Mucosa of rectum (tissue), 2 donors: ENCODE measurements around the gene CCDC87.
"Not testable (repeated sequence)": the region's sequence is repeated elsewhere in the genome, so short reads cannot be mapped to it uniquely, and the experiment has no call there.

ENCODE experiments used
- H3K27ac ChIP-seq, 2 donors: one replicate each; pipeline ENCODE4 v1.7.0; 2013; ENCODE audit warnings: inconsistent platforms in 2 of 2, low read depth in 2 of 2, low read length in 2 of 2
- H3K27me3 ChIP-seq, 2 donors: one replicate each; pipeline ENCODE4 v1.7.0; 2013; ENCODE audit warnings: low read length in 2 of 2; ENCODE audit not compliant: control insufficient read depth in 2 of 2, insufficient read depth in 2 of 2
- H3K36me3 ChIP-seq, 2 donors: one replicate each; pipeline ENCODE4 v1.7.0; 2013; ENCODE audit warnings: low read length in 2 of 2; ENCODE audit not compliant: control insufficient read depth in 2 of 2, insufficient read depth in 2 of 2
- H3K4me1 ChIP-seq, 2 donors: one replicate each; pipeline ENCODE4 v1.7.0; 2013; ENCODE audit warnings: low read length in 2 of 2, mild to moderate bottlenecking in 1 of 2; ENCODE audit not compliant: control insufficient read depth in 2 of 2, insufficient read depth in 2 of 2
- H3K4me3 ChIP-seq, 2 donors: one replicate each; pipeline ENCODE4 v1.7.0; 2013; ENCODE audit warnings: low read length in 2 of 2
- H3K9ac ChIP-seq, 2 donors: one replicate each; pipeline ENCODE4 v1.7.0; 2013; ENCODE audit warnings: low read length in 2 of 2, low read depth in 1 of 2, mild to moderate bottlenecking in 1 of 2
- H3K9me3 ChIP-seq, 2 donors: one replicate each; pipeline ENCODE4 v1.7.0; 2013; ENCODE audit warnings: low read length in 2 of 2; ENCODE audit not compliant: control insufficient read depth in 2 of 2
- donor health status: healthy.
- donor health status: Normal muscosa, but diverticular disease.

Gene CCDC87

DNA sequence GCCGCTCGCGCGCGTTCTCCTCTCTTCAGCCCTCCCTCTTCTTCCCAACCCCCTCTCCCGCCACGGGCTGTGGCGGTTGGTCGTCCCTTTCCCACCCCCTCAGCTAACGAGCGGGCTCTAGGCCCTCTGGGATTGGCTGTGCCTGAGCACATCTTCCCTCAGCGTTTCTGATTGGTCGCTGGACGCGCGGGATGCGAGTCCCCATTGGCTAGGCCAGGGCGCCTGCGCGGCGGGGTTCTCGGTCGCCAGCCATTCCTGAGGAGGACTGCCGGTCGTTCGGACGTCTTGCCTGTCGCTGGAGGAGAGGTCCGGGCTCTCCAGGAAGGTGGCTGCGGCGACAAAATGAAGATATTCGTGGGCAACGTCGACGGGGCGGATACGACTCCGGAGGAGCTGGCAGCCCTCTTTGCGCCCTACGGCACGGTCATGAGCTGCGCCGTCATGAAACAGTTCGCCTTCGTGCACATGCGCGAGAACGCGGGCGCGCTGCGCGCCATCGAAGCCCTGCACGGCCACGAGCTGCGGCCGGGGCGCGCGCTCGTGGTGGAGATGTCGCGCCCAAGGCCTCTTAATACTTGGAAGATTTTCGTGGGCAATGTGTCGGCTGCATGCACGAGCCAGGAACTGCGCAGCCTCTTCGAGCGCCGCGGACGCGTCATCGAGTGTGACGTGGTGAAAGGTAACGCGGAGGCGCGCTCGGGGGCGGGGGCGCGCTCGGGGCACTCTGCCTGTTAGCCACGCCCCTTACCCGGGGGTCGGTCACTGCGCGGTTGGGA is 23.7 kb upstream of the CCDC87 start, which contains the start of gene RBM14:
RBM14 (plus strand) TSS at position 252 of the 776 bp plus-strand sequence; CDS start at position 343, 91 bp downstream.
- Histone ChIP-seq H3K9me3 (no peaks in the 10 kb centered on the region), H3K27me3 (no peaks in the 10 kb centered on the region), H3K4me1 (peaks cover 19 to 21% of the 10 kb centered on the region in 2 donors), H3K36me3 (peaks cover 0 to 2% of the 10 kb centered on the region in 2 donors), H3K9ac (peak within 1 kb of the TSS; percentile 87 to 100), H3K27ac (peak within 1 kb of the TSS; percentile 98 to 99), H3K4me3 (peak within 1 kb of the TSS; percentile 84 to 98)

DNA sequence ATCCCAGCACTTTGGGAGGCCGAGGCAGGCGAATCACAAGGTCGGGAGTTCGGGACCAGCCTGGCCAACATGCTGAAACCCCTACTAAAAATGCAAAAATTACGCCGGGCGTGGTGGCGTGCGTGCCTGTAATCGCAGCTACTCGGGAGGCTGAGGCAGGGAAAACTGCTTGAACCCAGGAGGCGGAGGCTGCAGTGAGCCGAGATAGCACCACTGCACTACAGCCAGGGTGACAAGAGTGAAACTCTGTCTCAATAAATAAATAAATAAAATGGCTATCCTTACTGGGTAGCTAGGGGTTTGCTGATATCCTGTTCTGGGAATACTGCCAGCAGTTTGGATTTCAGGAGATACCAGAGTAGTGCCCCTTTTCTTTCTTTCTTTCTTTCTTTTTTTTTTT is 21.2 kb upstream of the CCDC87 start:
- H3K4me1 ChIP-seq: peaks cover 13 to 15% of the 10 kb centered on the region in 2 donors
- H3K27me3 ChIP-seq: no peaks in the 10 kb centered on the region
- H3K27ac ChIP-seq: no peak overlapping the region
- no peaks in the 10 kb centered on the region for H3K36me3 ChIP-seq
- H3K9ac ChIP-seq: no peak overlapping the region
- no peak overlapping the region for H3K4me3 ChIP-seq
- no peaks in the 10 kb centered on the region for H3K9me3 ChIP-seq

DNA sequence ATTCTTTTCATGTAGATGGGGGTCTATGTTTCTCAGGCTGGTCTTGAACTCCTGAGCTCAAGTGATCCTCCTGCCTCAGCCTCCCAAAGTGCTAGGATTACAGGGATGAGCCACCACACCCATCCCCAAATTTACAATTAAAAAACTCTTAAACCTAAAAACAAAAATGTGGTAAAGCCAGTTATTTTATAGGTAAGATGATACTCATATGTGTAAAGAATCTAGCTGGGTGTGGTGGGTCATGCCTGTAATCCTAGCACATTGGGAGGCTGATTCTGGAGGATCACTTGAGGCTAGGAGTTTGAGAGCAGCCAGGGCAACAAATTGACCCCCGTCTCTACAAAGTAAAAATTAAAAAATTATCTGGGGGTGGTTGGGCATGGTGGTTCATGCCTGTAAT is 19.6 kb upstream of the CCDC87 start:
- no peaks in the 10 kb centered on the region for H3K9me3 ChIP-seq
- no peak overlapping the region for H3K27ac ChIP-seq
- H3K4me3 ChIP-seq: no peak overlapping the region
- no peak overlapping the region for H3K9ac ChIP-seq
- H3K36me3 ChIP-seq: no peaks in the 10 kb centered on the region
- no peaks in the 10 kb centered on the region for H3K27me3 ChIP-seq
- H3K4me1 ChIP-seq: peaks cover 3 to 6% of the 10 kb centered on the region in 2 donors

DNA sequence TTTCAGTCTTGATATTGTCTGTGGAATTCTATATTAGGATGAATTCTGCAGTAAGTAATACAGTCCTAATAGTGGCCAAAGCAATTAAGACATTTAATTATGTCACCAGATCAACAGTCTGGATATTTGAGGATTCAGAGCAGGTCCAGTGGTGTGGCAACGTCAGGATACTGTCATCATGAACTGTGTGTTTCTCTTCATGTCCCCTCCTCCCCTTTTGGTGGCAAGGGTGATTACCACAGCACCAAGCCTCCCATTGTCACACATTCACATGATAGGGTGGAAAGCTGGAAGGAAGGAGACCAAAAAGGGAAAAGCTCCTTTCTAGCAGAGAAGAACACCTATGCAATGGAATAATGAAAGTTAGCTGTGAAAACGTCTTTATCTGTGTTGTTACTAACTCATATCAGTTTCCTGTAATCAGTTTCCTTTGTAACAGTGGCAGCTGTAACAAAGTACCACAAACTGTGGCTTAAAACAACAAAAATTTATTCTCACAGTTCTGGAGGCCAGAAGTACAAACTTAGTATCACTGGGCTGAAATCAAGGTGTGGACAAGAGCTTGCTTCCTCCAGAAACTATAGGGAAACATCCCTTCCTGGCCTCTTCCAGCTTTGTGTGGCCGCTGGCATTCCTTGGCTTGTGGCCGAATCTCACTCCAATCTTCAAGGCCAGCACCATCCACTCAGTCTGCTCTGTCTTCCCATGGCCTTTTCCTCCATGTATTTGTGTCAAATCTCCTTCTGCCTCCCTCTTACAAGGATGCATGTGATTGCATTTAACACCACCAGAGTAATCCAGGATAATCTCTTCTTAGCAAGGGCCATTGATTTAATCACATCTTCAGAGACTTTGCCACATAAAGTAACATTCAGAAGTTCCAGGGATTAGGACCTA is 17.1 kb upstream of the CCDC87 start:
- Histone ChIP-seq H3K9ac (no peak overlapping the region), H3K4me1 (peaks cover 10 to 13% of the 10 kb centered on the region in 2 donors), H3K36me3 (peaks cover 11 to 12% of the 10 kb centered on the region in 2 donors), H3K4me3 (no peak overlapping the region), H3K27ac (no peak overlapping the region), H3K27me3 (no peaks in the 10 kb centered on the region), H3K9me3 (no peaks in the 10 kb centered on the region)

DNA sequence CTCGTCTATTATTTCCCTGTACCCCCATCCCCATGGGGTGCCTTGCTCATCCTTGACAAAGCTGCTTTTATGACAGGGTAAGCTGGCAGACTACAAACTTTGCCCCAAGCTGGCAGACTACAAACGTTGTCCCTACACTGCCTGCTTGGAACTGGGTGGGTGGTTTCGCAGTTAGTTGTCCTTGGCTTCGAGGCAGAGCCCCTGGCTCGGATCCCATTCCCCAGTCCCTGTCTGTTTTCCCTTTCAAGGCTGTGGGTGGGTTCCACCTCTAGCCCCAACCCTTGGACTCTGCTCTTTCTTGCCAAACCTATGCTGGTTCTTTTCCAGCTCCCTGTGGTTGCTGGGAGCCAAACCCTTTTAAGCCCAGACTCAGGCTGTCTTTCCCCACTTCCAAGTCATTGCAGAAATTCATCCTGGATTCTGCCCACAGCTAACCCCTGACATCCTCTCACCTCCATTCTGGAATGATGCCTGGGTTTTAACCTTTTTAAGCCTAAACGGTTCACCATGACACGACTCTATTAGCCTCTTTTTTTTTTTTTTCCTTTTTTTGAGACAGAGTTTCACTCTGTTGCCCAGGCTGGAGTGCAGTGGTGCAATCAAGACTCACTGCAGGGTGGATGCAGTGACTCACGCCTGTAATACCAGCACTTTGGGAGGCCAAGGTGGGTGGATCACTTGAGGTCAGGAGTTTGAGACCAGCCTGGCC is 14.4 kb upstream of the CCDC87 start:
- H3K4me3 ChIP-seq: no peak overlapping the region

DNA sequence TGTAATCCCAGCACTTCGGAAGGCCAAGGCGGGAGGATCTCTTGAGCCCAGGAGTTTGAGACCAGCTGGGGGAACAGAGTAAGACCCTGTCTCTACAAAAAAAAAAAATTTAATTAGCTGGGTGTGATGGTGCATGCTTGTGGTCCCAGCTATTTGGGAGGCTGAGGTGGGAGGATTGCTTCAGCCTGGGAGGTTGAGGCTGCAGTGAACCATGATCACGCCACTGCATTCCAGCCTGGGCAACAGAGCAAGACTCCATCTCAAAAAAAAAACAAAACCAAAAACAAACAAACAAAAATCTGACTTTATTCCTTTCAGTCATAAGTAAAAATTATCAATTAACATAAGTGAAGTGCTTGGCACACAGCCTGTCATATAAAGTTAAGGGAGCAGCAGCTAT is 13.7 kb upstream of the CCDC87 start:
- not testable (repeated sequence) for H3K4me3 ChIP-seq, H3K9ac ChIP-seq, H3K27me3 ChIP-seq, H3K9me3 ChIP-seq
- peaks cover 24 to 30% of the 10 kb centered on the region in 2 donors for H3K36me3 ChIP-seq
- H3K4me1 ChIP-seq: peaks cover 10 to 13% of the 10 kb centered on the region in 2 donors
- peak overlapping the region; percentile 67 to 75 for H3K27ac ChIP-seq

More for the DNA sequence above, 14.4 kb upstream of the CCDC87 start:
- no peaks in the 10 kb centered on the region for H3K9me3 ChIP-seq
- H3K27ac ChIP-seq: peak overlapping the region; percentile 67 to 75
- H3K27me3 ChIP-seq: no peaks in the 10 kb centered on the region
- peaks cover 10 to 13% of the 10 kb centered on the region in 2 donors for H3K4me1 ChIP-seq
- H3K36me3 ChIP-seq: peaks cover 24 to 28% of the 10 kb centered on the region in 2 donors
- peak overlapping the region; percentile 24 to 37 for H3K9ac ChIP-seq

DNA sequence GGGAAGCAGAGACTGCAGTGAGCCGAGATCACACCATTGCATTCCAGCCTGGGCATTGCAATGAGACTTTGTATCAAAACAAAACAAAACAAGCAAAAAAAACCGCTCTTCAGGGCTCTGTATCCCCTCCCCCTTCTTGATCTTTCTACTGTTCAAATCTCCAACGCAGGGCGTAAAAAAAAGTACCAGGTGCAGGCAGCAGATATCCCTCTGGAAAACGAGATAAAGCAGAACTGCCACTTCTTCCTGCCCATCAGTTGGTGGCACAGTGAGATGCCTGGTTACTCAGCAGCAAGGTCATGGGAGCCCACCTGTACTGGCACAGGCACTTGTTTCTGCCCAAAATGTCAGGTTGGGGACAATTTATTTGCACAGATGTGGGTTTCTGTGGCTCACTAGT is 11.3 kb upstream of the CCDC87 start:
- Histone ChIP-seq H3K27ac (no peak overlapping the region), H3K36me3 (peaks cover 37 to 46% of the 10 kb centered on the region in 2 donors), H3K9me3 (no peaks in the 10 kb centered on the region), H3K4me3 (no peak overlapping the region), H3K4me1 (peaks cover 10 to 13% of the 10 kb centered on the region in 2 donors), H3K27me3 (no peaks in the 10 kb centered on the region), H3K9ac (no peak overlapping the region)

DNA sequence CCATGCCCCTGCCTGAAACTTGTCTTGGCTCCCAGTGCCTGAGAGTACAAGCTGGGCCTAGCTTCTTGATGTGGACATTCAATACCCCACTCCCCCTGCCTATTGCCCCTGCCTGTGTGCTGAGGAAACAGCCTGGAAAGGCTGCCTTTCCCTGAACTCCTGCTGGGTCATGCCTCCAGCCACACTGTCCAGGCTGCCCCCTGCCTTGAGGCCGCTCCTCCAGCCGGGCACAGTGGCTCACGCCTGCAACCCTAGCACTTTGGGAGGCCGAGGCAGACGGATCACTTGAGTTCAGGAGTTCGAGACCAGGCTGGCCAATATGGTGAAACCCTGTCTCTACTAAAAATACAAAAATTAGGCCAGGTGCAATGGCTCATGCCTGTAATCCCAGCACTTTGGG is 10.2 kb upstream of the CCDC87 start:
- peaks cover 10% of the 10 kb centered on the region in 2 donors for H3K4me1 ChIP-seq
- H3K27me3 ChIP-seq: no peaks in the 10 kb centered on the region
- peaks cover 41 to 48% of the 10 kb centered on the region in 2 donors for H3K36me3 ChIP-seq
- no peaks in the 10 kb centered on the region for H3K9me3 ChIP-seq
- H3K9ac ChIP-seq: no peak overlapping the region
- no peak overlapping the region for H3K27ac ChIP-seq
- no peak overlapping the region for H3K4me3 ChIP-seq

DNA sequence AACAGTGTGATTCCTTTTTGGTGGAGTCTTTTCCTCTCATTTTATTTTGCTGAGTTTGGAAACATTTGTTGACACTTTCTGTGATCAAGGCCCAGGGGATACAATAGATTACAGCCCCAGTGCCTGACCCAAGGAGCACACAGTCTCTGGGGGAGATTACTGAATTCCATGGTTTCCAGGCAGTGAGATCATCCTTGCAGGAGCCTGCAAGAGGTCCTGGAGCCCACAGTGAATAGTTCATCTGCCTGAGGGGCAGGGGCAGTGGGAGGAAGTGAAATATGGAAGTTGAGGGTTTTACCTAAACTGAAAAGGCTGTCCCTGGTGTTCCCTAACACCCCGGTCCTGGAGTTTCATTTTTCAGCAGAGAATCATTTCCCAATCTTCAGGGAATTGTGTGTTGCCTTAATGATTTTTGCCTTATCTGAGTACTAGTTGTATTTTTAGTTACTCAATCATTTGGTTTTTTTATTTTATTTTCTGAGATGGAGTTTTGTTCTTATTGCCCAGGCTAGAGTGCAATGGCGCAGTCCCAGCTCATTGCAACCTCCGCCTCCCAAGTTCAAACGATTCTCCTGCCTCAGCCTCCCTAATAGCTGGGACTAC is 7.9 kb upstream of the CCDC87 start:
- Histone ChIP-seq H3K36me3 (peaks cover 36 to 44% of the 10 kb centered on the region in 2 donors), H3K27me3 (no peaks in the 10 kb centered on the region), H3K4me3 (no peak overlapping the region), H3K9me3 (no peaks in the 10 kb centered on the region), H3K4me1 (peaks cover 0 to 2% of the 10 kb centered on the region in 2 donors), H3K27ac (no peak overlapping the region), H3K9ac (no peak overlapping the region)
